WTC11 (cell line): ENCODE data around the gene FAM193B. TPM values are rescaled to one million over a fixed set of nuclear protein-coding genes. Genes with fewer than 3 reads are reported as not detected.
A peak's percentile ranks its signal among the peaks of the same experiment; 100 is the strongest.

ENCODE experiments used
- ATAC-seq: fragments of 200-7000 bp; cut with Tn5 transposase; 2 replicates; pipeline ENCODE4 v1.10.0; 2021; ENCODE audit warnings: mild to moderate bottlenecking, moderate library complexity
- CTCF ChIA-PET: fragments of 300-600 bp; sonication (Branson Sonifier 250); formaldehyde crosslinking; loops from one replicate; lab custom pipeline; 2021; ENCODE audit warnings: antibody characterized with exemption; lab: Charles Lee
- POLR2A ChIA-PET: fragments of 350-600 bp; sonication (Branson Sonifier 250); formaldehyde crosslinking; loops from one replicate; lab custom pipeline; 2021; ENCODE audit warnings: antibody characterized with exemption; lab: Charles Lee
- DNase-seq: peaks from one replicate; pipeline ENCODE4 v3.0.0; 2021; ENCODE audit warnings: low spot score
- H3K27ac Mint-ChIP-seq: 2 replicates; pipeline ENCODE4 v1.8.0; 2021; ENCODE audit warnings: mixed read lengths
- H3K27me3 Mint-ChIP-seq: 2 replicates; pipeline ENCODE4 v1.8.0; 2021; ENCODE audit warnings: low read depth, mild to moderate bottlenecking, moderate library complexity, mixed read lengths
- H3K36me3 Mint-ChIP-seq: 2 replicates; pipeline ENCODE4 v1.8.0; 2021; ENCODE audit warnings: mixed read lengths
- H3K4me1 Mint-ChIP-seq: 2 replicates; pipeline ENCODE4 v1.8.0; 2022; ENCODE audit warnings: mixed read lengths
- H3K4me3 Mint-ChIP-seq: 2 replicates; pipeline ENCODE4 v1.8.0; 2021; ENCODE audit warnings: mild to moderate bottlenecking, moderate library complexity, mixed read lengths
- H3K9me3 Mint-ChIP-seq: 2 replicates; pipeline ENCODE4 v1.8.0; 2021; ENCODE audit warnings: mixed read lengths
- ATF1 ChIP-seq: sonication (generic); formaldehyde crosslinking; IDR thresholded peaks from 2 replicates; pipeline ENCODE4 v1.8.1; 2023; ENCODE audit warnings: mild to moderate bottlenecking, moderate library complexity, missing genetic modification reagents
- CREB1 ChIP-seq: sonication (generic); formaldehyde crosslinking; IDR thresholded peaks from 2 replicates; pipeline ENCODE4 v1.8.0; 2023; ENCODE audit warnings: mild to moderate bottlenecking, missing genetic modification reagents
- CREM ChIP-seq: sonication (generic); formaldehyde crosslinking; IDR thresholded peaks from 2 replicates; pipeline ENCODE4 v1.8.1; 2022; ENCODE audit warnings: mild to moderate bottlenecking, missing genetic modification reagents, moderate library complexity
- FOXP1 ChIP-seq: sonication (generic); formaldehyde crosslinking; IDR thresholded peaks from 2 replicates; pipeline ENCODE4 v1.8.0; 2022; ENCODE audit warnings: missing genetic modification reagents, mild to moderate bottlenecking, moderate library complexity, borderline replicate concordance
- GABPB1 ChIP-seq: sonication (generic); formaldehyde crosslinking; IDR thresholded peaks from 2 replicates; pipeline ENCODE4 v1.8.1; 2023; ENCODE audit warnings: mild to moderate bottlenecking, missing genetic modification reagents
- NR2C2 ChIP-seq: sonication (generic); formaldehyde crosslinking; IDR thresholded peaks from 2 replicates; pipeline ENCODE4 v1.8.0; 2022; ENCODE audit warnings: mild to moderate bottlenecking, missing genetic modification reagents
- SMAD3 ChIP-seq: sonication (generic); formaldehyde crosslinking; IDR thresholded peaks from 2 replicates; pipeline ENCODE4 v1.8.0; 2022; ENCODE audit warnings: missing genetic modification reagents, mild to moderate bottlenecking, borderline replicate concordance
- ZNF121 ChIP-seq: sonication (generic); formaldehyde crosslinking; IDR thresholded peaks from 2 replicates; pipeline ENCODE4 v1.8.0; 2023; ENCODE audit warnings: missing genetic modification reagents
- ZNF138 ChIP-seq: sonication (generic); formaldehyde crosslinking; conservative IDR thresholded peaks from 2 replicates; pipeline ENCODE4 v1.8.1; 2022; ENCODE audit warnings: mild to moderate bottlenecking, moderate library complexity, missing genetic modification reagents
- total RNA-seq: library from RNA; stranded (reverse); gene quantifications from 3 replicates; pipeline ENCODE4 v1.2.3, GENCODE V29; 2021
- TF ChIP-seq, protein P1 (sequence below): sonication (generic); formaldehyde crosslinking; IDR thresholded peaks from 2 replicates; pipeline ENCODE4 v1.8.0; 2023; ENCODE audit warnings: missing genetic modification reagents, mild to moderate bottlenecking, borderline replicate concordance
- TF ChIP-seq, protein P2 (sequence below): sonication (generic); formaldehyde crosslinking; IDR thresholded peaks from 2 replicates; pipeline ENCODE4 v1.8.0; 2022; ENCODE audit warnings: mild to moderate bottlenecking, missing genetic modification reagents
- TF ChIP-seq, protein P3 (sequence below): sonication (generic); formaldehyde crosslinking; IDR thresholded peaks from 2 replicates; pipeline ENCODE4 v1.8.1; 2023; ENCODE audit warnings: mild to moderate bottlenecking, missing genetic modification reagents, moderate library complexity
- TF ChIP-seq, protein P4 (sequence below): sonication (generic); formaldehyde crosslinking; IDR thresholded peaks from 2 replicates; pipeline ENCODE4 v1.8.1; 2023; ENCODE audit warnings: mild to moderate bottlenecking, missing genetic modification reagents
- TF ChIP-seq, protein P5 (sequence below): fragments of 250-450 bp; sonication (Bioruptor Pico); IDR thresholded peaks from 2 replicates; pipeline ENCODE4 v1.9.0; 2021; ENCODE audit warnings: mild to moderate bottlenecking
- TF ChIP-seq, protein P6 (sequence below): sonication (generic); formaldehyde crosslinking; IDR thresholded peaks from 2 replicates; pipeline ENCODE4 v1.8.0; 2023; ENCODE audit warnings: mild to moderate bottlenecking, missing genetic modification reagents
- TF ChIP-seq, protein P7 (sequence below): sonication (generic); formaldehyde crosslinking; IDR thresholded peaks from 2 replicates; pipeline ENCODE4 v1.8.0; 2023; ENCODE audit warnings: missing genetic modification reagents

The FAM193B gene
- total RNA-seq, 1 experiment from 2014 or later: 101 TPM

DNA sequence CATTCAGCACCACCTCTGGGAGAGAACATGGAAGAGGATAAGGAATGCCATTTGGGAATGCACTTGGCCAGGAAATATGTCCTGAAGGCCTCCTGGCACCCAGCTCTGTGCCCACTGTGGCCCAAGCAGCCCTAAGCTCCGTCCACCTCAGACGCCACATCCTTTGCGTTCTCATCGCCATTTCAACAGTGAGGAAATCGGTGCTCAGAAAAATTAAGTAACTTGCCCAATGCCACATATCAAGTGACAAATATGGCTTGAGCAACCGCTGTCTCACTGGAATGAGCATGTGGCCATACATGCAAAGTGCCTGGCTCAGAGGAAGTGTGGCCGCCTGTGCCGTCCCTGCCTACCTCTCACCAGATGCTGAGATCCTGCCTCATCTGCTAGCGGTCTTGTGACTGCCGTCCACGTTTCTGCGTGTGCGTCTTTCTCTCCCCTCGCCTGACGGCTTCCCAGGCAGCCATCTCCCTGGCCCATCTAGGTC, 43.8 kb downstream of the FAM193B start (continued):
- TF ChIP-seq, protein P1, sequence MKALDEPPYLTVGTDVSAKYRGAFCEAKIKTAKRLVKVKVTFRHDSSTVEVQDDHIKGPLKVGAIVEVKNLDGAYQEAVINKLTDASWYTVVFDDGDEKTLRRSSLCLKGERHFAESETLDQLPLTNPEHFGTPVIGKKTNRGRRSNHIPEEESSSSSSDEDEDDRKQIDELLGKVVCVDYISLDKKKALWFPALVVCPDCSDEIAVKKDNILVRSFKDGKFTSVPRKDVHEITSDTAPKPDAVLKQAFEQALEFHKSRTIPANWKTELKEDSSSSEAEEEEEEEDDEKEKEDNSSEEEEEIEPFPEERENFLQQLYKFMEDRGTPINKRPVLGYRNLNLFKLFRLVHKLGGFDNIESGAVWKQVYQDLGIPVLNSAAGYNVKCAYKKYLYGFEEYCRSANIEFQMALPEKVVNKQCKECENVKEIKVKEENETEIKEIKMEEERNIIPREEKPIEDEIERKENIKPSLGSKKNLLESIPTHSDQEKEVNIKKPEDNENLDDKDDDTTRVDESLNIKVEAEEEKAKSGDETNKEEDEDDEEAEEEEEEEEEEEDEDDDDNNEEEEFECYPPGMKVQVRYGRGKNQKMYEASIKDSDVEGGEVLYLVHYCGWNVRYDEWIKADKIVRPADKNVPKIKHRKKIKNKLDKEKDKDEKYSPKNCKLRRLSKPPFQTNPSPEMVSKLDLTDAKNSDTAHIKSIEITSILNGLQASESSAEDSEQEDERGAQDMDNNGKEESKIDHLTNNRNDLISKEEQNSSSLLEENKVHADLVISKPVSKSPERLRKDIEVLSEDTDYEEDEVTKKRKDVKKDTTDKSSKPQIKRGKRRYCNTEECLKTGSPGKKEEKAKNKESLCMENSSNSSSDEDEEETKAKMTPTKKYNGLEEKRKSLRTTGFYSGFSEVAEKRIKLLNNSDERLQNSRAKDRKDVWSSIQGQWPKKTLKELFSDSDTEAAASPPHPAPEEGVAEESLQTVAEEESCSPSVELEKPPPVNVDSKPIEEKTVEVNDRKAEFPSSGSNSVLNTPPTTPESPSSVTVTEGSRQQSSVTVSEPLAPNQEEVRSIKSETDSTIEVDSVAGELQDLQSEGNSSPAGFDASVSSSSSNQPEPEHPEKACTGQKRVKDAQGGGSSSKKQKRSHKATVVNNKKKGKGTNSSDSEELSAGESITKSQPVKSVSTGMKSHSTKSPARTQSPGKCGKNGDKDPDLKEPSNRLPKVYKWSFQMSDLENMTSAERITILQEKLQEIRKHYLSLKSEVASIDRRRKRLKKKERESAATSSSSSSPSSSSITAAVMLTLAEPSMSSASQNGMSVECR: no peak
- TF ChIP-seq CREB1 (CRISPR knock-in tag): no peak

DNA sequence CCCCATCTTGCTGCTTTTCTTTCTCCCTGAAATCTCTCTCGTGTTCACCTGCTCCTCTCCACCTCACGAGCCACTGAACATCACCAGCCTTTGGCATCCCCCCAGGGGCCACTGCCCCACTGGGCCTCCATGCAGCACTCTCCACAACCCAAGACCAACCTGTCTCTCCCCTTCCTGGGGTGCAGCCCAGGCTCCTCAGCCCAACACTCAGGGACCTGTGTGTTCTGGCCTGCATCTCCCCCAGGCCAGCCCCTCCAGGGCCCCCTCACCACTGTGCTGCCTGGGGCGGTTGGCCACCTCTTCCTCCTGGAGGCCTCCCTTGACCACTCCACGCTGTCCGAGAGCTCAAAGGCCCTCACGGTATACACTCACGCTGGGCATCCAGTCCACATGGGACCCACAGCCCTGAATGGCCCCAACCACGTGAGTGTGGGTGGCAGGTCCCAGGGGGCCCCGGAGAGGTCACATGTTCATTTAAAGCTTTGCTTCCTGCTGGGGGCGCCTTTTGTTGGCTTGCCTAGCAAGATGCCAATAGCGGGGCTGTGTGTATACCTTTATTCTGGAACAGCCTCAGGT, 44.3 kb downstream of the FAM193B start:
- DNase-seq: no peak
- H3K4me1 Mint-ChIP-seq: peaks cover 17% of the 10 kb centered on the region
- no peaks in the 10 kb centered on the region for H3K9me3 Mint-ChIP-seq
- TF ChIP-seq, protein P2, sequence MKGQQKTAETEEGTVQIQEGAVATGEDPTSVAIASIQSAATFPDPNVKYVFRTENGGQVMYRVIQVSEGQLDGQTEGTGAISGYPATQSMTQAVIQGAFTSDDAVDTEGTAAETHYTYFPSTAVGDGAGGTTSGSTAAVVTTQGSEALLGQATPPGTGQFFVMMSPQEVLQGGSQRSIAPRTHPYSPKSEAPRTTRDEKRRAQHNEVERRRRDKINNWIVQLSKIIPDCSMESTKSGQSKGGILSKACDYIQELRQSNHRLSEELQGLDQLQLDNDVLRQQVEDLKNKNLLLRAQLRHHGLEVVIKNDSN: peak; percentile 21; the same call in 1 of the 2 replicates
- TF ChIP-seq, protein P3, sequence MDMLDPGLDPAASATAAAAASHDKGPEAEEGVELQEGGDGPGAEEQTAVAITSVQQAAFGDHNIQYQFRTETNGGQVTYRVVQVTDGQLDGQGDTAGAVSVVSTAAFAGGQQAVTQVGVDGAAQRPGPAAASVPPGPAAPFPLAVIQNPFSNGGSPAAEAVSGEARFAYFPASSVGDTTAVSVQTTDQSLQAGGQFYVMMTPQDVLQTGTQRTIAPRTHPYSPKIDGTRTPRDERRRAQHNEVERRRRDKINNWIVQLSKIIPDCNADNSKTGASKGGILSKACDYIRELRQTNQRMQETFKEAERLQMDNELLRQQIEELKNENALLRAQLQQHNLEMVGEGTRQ (CRISPR knock-in tag): peak; percentile 37; the same call in 1 of the 2 replicates
- TF ChIP-seq FOXP1 (CRISPR knock-in tag): no peak
- peak; percentile 8; the same call in 1 of the 2 replicates for ATAC-seq
- POLR2A ChIA-PET: no interaction called here
- peak overlapping the region; percentile 90 for H3K27ac Mint-ChIP-seq
- CTCF ChIA-PET: interaction anchor here (0.6 to 6.3 kb wide), 7 partner anchors 9 to 196 kb away, joined by 3 to 57 read pairs (median 4); partner anchors contain the start of gene PDLIM7
- H3K27me3 Mint-ChIP-seq: no peaks in the 10 kb centered on the region
- peaks cover 46% of the 10 kb centered on the region for H3K36me3 Mint-ChIP-seq
- H3K4me3 Mint-ChIP-seq: no peak overlapping the region

DNA sequence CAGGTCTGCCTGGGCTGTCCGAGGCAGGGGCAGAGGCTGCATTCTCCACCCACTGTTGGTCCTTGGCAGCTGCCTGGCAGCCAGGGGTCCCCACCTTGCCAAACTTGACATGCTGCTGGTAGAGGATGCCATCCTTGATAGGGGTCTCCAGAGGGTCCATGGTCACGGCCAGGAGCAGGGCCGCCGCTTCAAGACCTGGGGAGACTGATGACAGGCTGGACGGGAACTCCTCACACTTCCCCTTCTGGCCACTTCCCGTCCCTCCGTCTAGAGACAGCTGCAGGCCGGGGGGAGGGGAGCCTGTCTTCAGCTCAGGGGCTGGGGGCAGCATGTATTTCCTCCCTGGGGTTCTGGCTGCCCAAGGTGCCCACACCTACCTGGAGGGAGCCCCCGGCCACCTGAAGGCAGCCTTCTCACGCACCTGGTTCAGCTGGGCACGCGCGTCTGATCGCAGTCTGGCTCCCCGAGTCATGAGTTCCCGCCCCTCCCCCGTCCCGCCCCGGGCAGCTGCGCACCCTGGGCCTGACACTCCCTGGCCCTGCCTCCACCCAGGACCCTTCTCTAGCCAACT, 44.9 kb downstream of the FAM193B start, which contains the start of gene DOK3:
TSS of gene DOK3 (minus strand) at position 446 of the 571 bp plus-strand sequence. CDS start at position 160, 286 bp downstream.
- H3K4me3 Mint-ChIP-seq: no peak within 1 kb of the TSS
- peaks cover 17% of the 10 kb centered on the region for H3K4me1 Mint-ChIP-seq

More for the DNA sequence above, 44.9 kb downstream of the FAM193B start, which contains the start of gene DOK3:
- DNase-seq (no peak), ATAC-seq (peak; percentile 21)
- H3K27me3 Mint-ChIP-seq: no peaks in the 10 kb centered on the region
- CTCF ChIA-PET: interaction anchor here (1.0 to 6.3 kb wide), 7 partner anchors 9 to 200 kb away, joined by 3 to 57 read pairs (median 4); partner anchors contain the start of gene PDLIM7
- H3K36me3 Mint-ChIP-seq: peaks cover 40% of the 10 kb centered on the region
- TF ChIP-seq, protein P4, sequence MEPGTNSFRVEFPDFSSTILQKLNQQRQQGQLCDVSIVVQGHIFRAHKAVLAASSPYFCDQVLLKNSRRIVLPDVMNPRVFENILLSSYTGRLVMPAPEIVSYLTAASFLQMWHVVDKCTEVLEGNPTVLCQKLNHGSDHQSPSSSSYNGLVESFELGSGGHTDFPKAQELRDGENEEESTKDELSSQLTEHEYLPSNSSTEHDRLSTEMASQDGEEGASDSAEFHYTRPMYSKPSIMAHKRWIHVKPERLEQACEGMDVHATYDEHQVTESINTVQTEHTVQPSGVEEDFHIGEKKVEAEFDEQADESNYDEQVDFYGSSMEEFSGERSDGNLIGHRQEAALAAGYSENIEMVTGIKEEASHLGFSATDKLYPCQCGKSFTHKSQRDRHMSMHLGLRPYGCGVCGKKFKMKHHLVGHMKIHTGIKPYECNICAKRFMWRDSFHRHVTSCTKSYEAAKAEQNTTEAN: no peak
- TF ChIP-seq, protein P5, sequence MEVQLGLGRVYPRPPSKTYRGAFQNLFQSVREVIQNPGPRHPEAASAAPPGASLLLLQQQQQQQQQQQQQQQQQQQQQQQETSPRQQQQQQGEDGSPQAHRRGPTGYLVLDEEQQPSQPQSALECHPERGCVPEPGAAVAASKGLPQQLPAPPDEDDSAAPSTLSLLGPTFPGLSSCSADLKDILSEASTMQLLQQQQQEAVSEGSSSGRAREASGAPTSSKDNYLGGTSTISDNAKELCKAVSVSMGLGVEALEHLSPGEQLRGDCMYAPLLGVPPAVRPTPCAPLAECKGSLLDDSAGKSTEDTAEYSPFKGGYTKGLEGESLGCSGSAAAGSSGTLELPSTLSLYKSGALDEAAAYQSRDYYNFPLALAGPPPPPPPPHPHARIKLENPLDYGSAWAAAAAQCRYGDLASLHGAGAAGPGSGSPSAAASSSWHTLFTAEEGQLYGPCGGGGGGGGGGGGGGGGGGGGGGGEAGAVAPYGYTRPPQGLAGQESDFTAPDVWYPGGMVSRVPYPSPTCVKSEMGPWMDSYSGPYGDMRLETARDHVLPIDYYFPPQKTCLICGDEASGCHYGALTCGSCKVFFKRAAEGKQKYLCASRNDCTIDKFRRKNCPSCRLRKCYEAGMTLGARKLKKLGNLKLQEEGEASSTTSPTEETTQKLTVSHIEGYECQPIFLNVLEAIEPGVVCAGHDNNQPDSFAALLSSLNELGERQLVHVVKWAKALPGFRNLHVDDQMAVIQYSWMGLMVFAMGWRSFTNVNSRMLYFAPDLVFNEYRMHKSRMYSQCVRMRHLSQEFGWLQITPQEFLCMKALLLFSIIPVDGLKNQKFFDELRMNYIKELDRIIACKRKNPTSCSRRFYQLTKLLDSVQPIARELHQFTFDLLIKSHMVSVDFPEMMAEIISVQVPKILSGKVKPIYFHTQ (CRISPR knock-in tag): no peak
- TF ChIP-seq, protein P6, sequence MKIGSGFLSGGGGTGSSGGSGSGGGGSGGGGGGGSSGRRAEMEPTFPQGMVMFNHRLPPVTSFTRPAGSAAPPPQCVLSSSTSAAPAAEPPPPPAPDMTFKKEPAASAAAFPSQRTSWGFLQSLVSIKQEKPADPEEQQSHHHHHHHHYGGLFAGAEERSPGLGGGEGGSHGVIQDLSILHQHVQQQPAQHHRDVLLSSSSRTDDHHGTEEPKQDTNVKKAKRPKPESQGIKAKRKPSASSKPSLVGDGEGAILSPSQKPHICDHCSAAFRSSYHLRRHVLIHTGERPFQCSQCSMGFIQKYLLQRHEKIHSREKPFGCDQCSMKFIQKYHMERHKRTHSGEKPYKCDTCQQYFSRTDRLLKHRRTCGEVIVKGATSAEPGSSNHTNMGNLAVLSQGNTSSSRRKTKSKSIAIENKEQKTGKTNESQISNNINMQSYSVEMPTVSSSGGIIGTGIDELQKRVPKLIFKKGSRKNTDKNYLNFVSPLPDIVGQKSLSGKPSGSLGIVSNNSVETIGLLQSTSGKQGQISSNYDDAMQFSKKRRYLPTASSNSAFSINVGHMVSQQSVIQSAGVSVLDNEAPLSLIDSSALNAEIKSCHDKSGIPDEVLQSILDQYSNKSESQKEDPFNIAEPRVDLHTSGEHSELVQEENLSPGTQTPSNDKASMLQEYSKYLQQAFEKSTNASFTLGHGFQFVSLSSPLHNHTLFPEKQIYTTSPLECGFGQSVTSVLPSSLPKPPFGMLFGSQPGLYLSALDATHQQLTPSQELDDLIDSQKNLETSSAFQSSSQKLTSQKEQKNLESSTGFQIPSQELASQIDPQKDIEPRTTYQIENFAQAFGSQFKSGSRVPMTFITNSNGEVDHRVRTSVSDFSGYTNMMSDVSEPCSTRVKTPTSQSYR (CRISPR knock-in tag): no peak
- TF ChIP-seq, protein P7, sequence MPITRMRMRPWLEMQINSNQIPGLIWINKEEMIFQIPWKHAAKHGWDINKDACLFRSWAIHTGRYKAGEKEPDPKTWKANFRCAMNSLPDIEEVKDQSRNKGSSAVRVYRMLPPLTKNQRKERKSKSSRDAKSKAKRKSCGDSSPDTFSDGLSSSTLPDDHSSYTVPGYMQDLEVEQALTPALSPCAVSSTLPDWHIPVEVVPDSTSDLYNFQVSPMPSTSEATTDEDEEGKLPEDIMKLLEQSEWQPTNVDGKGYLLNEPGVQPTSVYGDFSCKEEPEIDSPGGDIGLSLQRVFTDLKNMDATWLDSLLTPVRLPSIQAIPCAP (CRISPR knock-in tag): no peak
- TF ChIP-seq CREM (CRISPR knock-in tag) (no peak), ATF1 (CRISPR knock-in tag) (no peak), ZNF138 (CRISPR knock-in tag) (no peak), ZNF121 (CRISPR knock-in tag) (no peak), GABPB1 (CRISPR knock-in tag) (no peak), SMAD3 (CRISPR knock-in tag) (no peak), NR2C2 (CRISPR knock-in tag) (no peak)
- no peaks in the 10 kb centered on the region for H3K9me3 Mint-ChIP-seq
- H3K27ac Mint-ChIP-seq: peak within 1 kb of the TSS; percentile 90
- POLR2A ChIA-PET: interaction anchor here (2.7 kb wide), 1 partner anchor 12 kb away, joined by 9 read pairs; the partner anchor contains the start of gene PDLIM7
